GM18511 (cell line): Measurements from ENCODE around the gene ADAMTS17.

Experiments used
- ATAC-seq: cut with Tn5 transposase; IDR thresholded peaks from one replicate; pipeline ENCODE4 v1.9.1; 2021; ENCODE audit warnings: mild to moderate bottlenecking, moderate library complexity; ENCODE audit not compliant: unreplicated experiment

Gene ADAMTS17

GRCh38 chr15:100033140-100033857 is 308.5 kb downstream of the ADAMTS17 start:
- ATAC-seq = no peak

- no peak for ATAC-seq
Measured at GRCh38 chr15:100032358-100033085, 309.3 kb downstream of the ADAMTS17 start.

- no peak for ATAC-seq
Measured at GRCh38 chr15:100031665-100032357, 310.0 kb downstream of the ADAMTS17 start.

GRCh38 chr15:100030586-100031229 is 311.1 kb downstream of the ADAMTS17 start:
- ATAC-seq = no peak

- ATAC-seq = no peak
Measured at GRCh38 chr15:100029868-100030479, 311.8 kb downstream of the ADAMTS17 start.

- ATAC-seq = no peak
Measured at GRCh38 chr15:100029045-100029444, 312.7 kb downstream of the ADAMTS17 start.

GRCh38 chr15:100026041-100026440 is 315.7 kb downstream of the ADAMTS17 start:
- no peak for ATAC-seq

- no peak for ATAC-seq
Measured at GRCh38 chr15:100022806-100023205, 319.0 kb downstream of the ADAMTS17 start.

- no peak for ATAC-seq
Measured at GRCh38 chr15:100022391-100022790, 319.4 kb downstream of the ADAMTS17 start.

- no peak for ATAC-seq
Measured at GRCh38 chr15:100021653-100022052, 320.1 kb downstream of the ADAMTS17 start.

- ATAC-seq = no peak
Measured at GRCh38 chr15:100020614-100021013, 321.2 kb downstream of the ADAMTS17 start.

GRCh38 chr15:100020189-100020588 is 321.6 kb downstream of the ADAMTS17 start:
- ATAC-seq = no peak

- no peak for ATAC-seq
Measured at GRCh38 chr15:100019601-100020000, 322.2 kb downstream of the ADAMTS17 start.

- ATAC-seq = no peak
Measured at GRCh38 chr15:100018191-100018590, 323.6 kb downstream of the ADAMTS17 start.

- ATAC-seq = no peak
Measured at GRCh38 chr15:100017140-100017539, 324.6 kb downstream of the ADAMTS17 start.

- ATAC-seq = no peak
Measured at GRCh38 chr15:100016632-100017031, 325.1 kb downstream of the ADAMTS17 start.

GRCh38 chr15:100011235-100011634 is 330.5 kb downstream of the ADAMTS17 start:
- ATAC-seq = no peak

- no peak for ATAC-seq
Measured at GRCh38 chr15:100009372-100009771, 332.4 kb downstream of the ADAMTS17 start.

- no peak for ATAC-seq
Measured at GRCh38 chr15:100008258-100008657, 333.5 kb downstream of the ADAMTS17 start.

- ATAC-seq = no peak
Measured at GRCh38 chr15:100007609-100008008, 334.2 kb downstream of the ADAMTS17 start.

- ATAC-seq = no peak
Measured at GRCh38 chr15:100005715-100006114, 336.1 kb downstream of the ADAMTS17 start.
